HFF-Myc (cell line): ENCODE results near the gene SMYD3.
"Not testable (repeated sequence)": the region's sequence is repeated elsewhere in the genome, so short reads cannot be mapped to it uniquely, and the experiment has no call there.

Source experiments
- DNase-seq: peaks from one replicate; pipeline ENCODE4 v3.0.0-alpha.2; 2011; ENCODE audit warnings: low read depth; ENCODE audit errors: extremely low read depth
- H3K4me3 ChIP-seq: replicated peaks from 2 replicates; pipeline ENCODE4 v1.5.1; 2011; ENCODE audit warnings: low read depth, mild to moderate bottlenecking, control low read depth, low read length
- CTCF ChIP-seq: IDR thresholded peaks from 2 replicates; pipeline ENCODE4 v1.5.1; 2012; ENCODE audit warnings: mild to moderate bottlenecking, low read depth, low read length, control low read depth; ENCODE audit errors: missing control alignments

SMYD3 gene

GRCh38 chr1:246338546-246338945, 168.5 kb downstream of the SMYD3 start:
- TF ChIP-seq CTCF: no peak
- no peak for DNase-seq
- no peak overlapping the region for H3K4me3 ChIP-seq

GRCh38 chr1:246338098-246338497, 169.0 kb downstream of the SMYD3 start:
- DNase-seq: no peak
- TF ChIP-seq CTCF: no peak
- no peak overlapping the region for H3K4me3 ChIP-seq

GRCh38 chr1:246335151-246335550, 171.9 kb downstream of the SMYD3 start:
- TF ChIP-seq CTCF: no peak
- H3K4me3 ChIP-seq: no peak overlapping the region
- DNase-seq: no peak

GRCh38 chr1:246333855-246334254, 173.2 kb downstream of the SMYD3 start:
- no peak for DNase-seq
- TF ChIP-seq CTCF: no peak
- H3K4me3 ChIP-seq: no peak overlapping the region

- no peak for TF ChIP-seq CTCF
- H3K4me3 ChIP-seq: no peak overlapping the region
- no peak for DNase-seq
These were observed 175.0 kb downstream of the SMYD3 start for GRCh38 chr1:246332078-246332477.

GRCh38 chr1:246329900-246330299, 177.2 kb downstream of the SMYD3 start:
- DNase-seq: no peak
- no peak for TF ChIP-seq CTCF
- H3K4me3 ChIP-seq: no peak overlapping the region

- not testable (repeated sequence) for DNase-seq, H3K4me3 ChIP-seq
These were observed 177.8 kb downstream of the SMYD3 start for GRCh38 chr1:246329292-246329691.
